Left lung (tissue), 10 donors: ENCODE measurements around the gene LAMB4. TPM values are rescaled to one million over a fixed set of nuclear protein-coding genes. Genes with fewer than 3 reads are reported as not detected.

Experiments used
- ATAC-seq: fragments of 200-7000 bp; cut with Tn5 transposase; one replicate; pipeline ENCODE4 v1.9.1; 2020; ENCODE audit warnings: moderate library complexity
- DNase-seq, 4 donors: peaks; one replicate each; pipeline ENCODE4 v3.0.0-alpha.2; 2013 to 2020
- H3K27ac ChIP-seq, 2 donors: fragments of 200-600 bp; sonication (generic) in 1 of 2; one replicate each; pipeline versions ENCODE4 v1.5.0 to v1.8.0; 2020 to 2021
- H3K27me3 ChIP-seq, 2 donors: fragments of 200-600 bp; sonication (generic) in 1 of 2; one replicate each; pipeline versions ENCODE4 v1.5.0 to v1.8.0; 2020 to 2021
- H3K36me3 ChIP-seq, 2 donors: fragments of 200-600 bp; sonication (generic) in 1 of 2; one replicate each; pipeline versions ENCODE4 v1.5.0 to v1.8.0; 2020 to 2021
- H3K4me1 ChIP-seq, 2 donors: fragments of 200-600 bp; one replicate each; pipeline ENCODE4 v1.8.0; 2021
- H3K4me3 ChIP-seq, 2 donors: fragments of 200-600 bp; sonication (generic) in 1 of 2; one replicate each; pipeline versions ENCODE4 v1.5.0 to v1.8.0; 2020 to 2021; ENCODE audit warnings: mild to moderate bottlenecking in 1 of 2
- H3K9me3 ChIP-seq, 2 donors: fragments of 200-600 bp; sonication (generic) in 1 of 2; one replicate each; pipeline versions ENCODE4 v1.5.0 to v1.8.0; 2020 to 2021
- intact Hi-C, 2 donors: fragments of 100-400 bp; cut with DNase I; formaldehyde crosslinking; loops; one replicate each; pipeline versions ENCODE4 v1.11.2 to v1.14.2; 2022
- polyA plus RNA-seq, 6 donors: library from polyadenylated mRNA; unstranded; fragments of 120-200 nt; gene quantifications; one replicate each; pipeline ENCODE4 v1.2.1, GENCODE V29; 2013; ENCODE audit not compliant: insufficient read length in 6 of 6
- total RNA-seq, 2 donors: library from RNA; stranded (reverse); fragmentation: NEBNext Ultra II Directional; extraction: Animal tissue kit (Norgen Biotek cat#: 25700); gene quantifications; one replicate each; pipeline ENCODE4 v1.2.1, GENCODE V29; 2021
- TF ChIP-seq, protein P1 (sequence below), 2 donors: fragments of 200-600 bp; sonication (generic) in 1 of 2; IDR thresholded peaks; one replicate each; pipeline versions ENCODE4 v1.5.0 to v1.8.0; 2021; ENCODE audit warnings: antibody characterized with exemption in 2 of 2
- donor health status: DM: no; HTN: yes; CAD: no.
- donor health status: DM: no; HTN: no; CAD: no.

Gene LAMB4
- total and polyA plus RNA-seq, 8 donors, result 0.10 to 0.37 (median 0.29) TPM; not detected in 1

DNA sequence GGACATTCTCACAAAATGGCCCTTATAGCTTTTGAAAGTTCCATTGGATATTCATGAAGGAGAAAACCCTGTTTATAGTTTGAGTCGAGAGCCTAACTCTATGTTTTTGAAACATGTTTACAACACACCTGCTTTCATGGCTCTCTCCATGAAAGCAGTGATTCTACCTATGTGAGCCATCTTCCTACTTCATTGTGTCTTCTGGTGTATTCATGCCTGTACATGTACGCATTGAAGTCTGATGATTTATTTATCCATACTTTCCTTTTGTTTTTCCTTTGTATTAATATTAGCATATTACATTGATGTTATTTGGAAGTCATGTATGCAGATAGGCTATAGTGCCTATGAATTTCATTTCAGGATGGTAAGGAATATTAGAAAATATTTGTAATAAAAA, 58.0 kb downstream of the LAMB4 start:
- no peak for ATAC-seq
- intact Hi-C loops, result no loop called here

DNA sequence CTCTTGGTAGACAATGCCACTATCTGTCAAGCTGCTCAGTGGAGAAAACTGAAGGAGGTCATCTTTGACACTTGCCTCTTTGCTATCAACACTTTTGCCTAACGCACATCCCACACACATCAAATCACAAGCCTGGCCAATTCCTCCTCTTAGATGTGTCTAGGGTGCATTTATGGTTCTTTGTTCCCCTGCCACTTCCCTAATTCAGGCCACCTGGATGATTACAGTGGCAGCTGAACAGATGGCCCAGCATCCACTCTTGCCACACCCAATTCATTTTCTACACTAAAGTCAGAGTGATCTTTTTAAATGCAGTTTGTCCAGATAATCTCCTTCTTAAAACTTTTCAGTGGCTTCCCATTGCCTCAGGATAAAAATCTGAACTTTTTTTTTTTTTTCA, 58.6 kb downstream of the LAMB4 start:
- intact Hi-C loops, result no loop called here
- Histone ChIP-seq H3K27ac (no peak overlapping the region), H3K4me1 (no peaks in the 10 kb centered on the region), H3K36me3 (no peaks in the 10 kb centered on the region), H3K4me3 (no peak overlapping the region), H3K9me3 (no peaks in the 10 kb centered on the region), H3K27me3 (no peaks in the 10 kb centered on the region)
- no peak for ATAC-seq
- no peak for DNase-seq
- TF ChIP-seq, protein P1, sequence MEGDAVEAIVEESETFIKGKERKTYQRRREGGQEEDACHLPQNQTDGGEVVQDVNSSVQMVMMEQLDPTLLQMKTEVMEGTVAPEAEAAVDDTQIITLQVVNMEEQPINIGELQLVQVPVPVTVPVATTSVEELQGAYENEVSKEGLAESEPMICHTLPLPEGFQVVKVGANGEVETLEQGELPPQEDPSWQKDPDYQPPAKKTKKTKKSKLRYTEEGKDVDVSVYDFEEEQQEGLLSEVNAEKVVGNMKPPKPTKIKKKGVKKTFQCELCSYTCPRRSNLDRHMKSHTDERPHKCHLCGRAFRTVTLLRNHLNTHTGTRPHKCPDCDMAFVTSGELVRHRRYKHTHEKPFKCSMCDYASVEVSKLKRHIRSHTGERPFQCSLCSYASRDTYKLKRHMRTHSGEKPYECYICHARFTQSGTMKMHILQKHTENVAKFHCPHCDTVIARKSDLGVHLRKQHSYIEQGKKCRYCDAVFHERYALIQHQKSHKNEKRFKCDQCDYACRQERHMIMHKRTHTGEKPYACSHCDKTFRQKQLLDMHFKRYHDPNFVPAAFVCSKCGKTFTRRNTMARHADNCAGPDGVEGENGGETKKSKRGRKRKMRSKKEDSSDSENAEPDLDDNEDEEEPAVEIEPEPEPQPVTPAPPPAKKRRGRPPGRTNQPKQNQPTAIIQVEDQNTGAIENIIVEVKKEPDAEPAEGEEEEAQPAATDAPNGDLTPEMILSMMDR (IDR thresholded peaks at IDR 0.05), result no peak

More for the DNA sequence above, 58.0 kb downstream of the LAMB4 start:
- no peaks in the 10 kb centered on the region for H3K4me1 ChIP-seq
- no peaks in the 10 kb centered on the region for H3K9me3 ChIP-seq
- TF ChIP-seq, protein P1 (IDR thresholded peaks at IDR 0.05), result no peak
- no peak for DNase-seq
- no peaks in the 10 kb centered on the region for H3K27me3 ChIP-seq
- no peak overlapping the region for H3K27ac ChIP-seq
- no peak overlapping the region for H3K4me3 ChIP-seq
- no peaks in the 10 kb centered on the region for H3K36me3 ChIP-seq

DNA sequence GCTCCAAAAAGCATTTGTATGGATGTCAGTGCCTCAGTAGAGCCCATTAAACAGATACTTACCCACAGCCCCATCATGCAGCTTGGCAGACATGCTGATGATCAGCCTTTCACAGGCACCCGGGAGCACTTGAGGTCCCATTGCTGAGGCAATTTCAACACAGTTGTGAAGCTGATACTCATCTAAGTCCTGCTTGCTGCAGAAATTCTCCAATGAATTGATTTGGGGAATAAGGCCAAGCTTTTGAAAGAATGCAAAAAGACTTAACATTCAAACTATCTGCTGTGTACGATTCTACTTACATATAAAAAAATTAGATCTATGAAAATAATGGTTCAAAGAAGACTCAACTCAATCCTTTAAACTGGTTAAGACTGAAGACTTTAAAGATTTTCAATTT, 60.5 kb downstream of the LAMB4 start:
- DNase-seq (no peak), ATAC-seq (no peak)
- intact Hi-C loops, result no loop called here

DNA sequence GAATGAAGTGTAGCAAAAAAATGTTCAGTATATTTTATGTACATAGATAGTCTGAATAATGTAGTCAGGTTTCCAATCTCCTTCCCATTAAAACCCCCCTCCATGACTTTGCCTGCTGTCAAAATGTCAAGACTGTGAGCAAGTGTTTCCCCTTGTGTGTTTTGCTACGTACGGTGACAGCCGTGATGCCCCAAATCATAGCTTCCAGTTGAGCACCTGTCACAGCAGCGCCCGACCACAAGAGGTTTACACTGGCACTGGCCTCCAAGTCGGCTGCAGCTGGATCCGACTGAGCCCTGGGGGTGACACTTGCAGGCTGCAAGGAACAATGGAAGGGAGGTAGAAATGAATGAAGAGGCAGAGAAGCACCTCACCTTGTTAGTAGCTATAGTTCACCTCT, 62.3 kb downstream of the LAMB4 start:
- TF ChIP-seq, protein P1 (IDR thresholded peaks at IDR 0.05), result no peak
- H3K27ac ChIP-seq, result no peak overlapping the region
- no peak for ATAC-seq

More for the DNA sequence above, 60.5 kb downstream of the LAMB4 start:
- no peaks in the 10 kb centered on the region for H3K4me1 ChIP-seq
- TF ChIP-seq, protein P1 (IDR thresholded peaks at IDR 0.05), result no peak
- no peaks in the 10 kb centered on the region for H3K36me3 ChIP-seq
- no peak overlapping the region for H3K27ac ChIP-seq
- H3K9me3 ChIP-seq, result no peaks in the 10 kb centered on the region
- no peak overlapping the region for H3K4me3 ChIP-seq
- H3K27me3 ChIP-seq, result no peaks in the 10 kb centered on the region

DNA sequence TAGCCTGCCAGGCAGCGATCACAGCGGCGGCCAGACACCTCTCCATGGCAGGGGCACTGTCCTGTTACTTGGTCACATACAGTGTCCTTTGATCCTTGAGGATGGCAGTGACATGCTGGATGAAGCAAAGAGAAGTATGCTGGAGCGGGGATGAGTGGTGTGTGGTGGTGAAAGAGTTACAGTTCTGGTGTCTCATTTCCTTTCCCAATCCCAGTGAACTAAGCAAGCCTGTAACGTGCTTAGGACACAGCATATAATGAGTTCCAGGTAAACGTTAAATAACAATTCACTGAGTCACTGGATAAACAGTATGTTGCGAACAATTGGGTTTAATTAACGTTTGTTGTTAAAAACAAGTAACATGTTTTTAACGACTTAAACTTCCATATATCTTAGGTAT, 63.7 kb downstream of the LAMB4 start:
- no peak overlapping the region for H3K27ac ChIP-seq
- no peaks in the 10 kb centered on the region for H3K9me3 ChIP-seq
- no peaks in the 10 kb centered on the region for H3K4me1 ChIP-seq
- H3K36me3 ChIP-seq, result no peaks in the 10 kb centered on the region
- intact Hi-C loops, result no loop called here
- ATAC-seq, result no peak
- no peaks in the 10 kb centered on the region for H3K27me3 ChIP-seq
- DNase-seq, result no peak
- H3K4me3 ChIP-seq, result no peak overlapping the region
- TF ChIP-seq, protein P1 (IDR thresholded peaks at IDR 0.05), result no peak

More for the DNA sequence above, 62.3 kb downstream of the LAMB4 start:
- H3K27me3 ChIP-seq, result no peaks in the 10 kb centered on the region
- H3K36me3 ChIP-seq, result no peaks in the 10 kb centered on the region
- no peaks in the 10 kb centered on the region for H3K9me3 ChIP-seq
- DNase-seq, result no peak
- H3K4me1 ChIP-seq, result no peaks in the 10 kb centered on the region
- intact Hi-C loops, result no loop called here
- no peak overlapping the region for H3K4me3 ChIP-seq
